ENCODE results near the gene HCK. TPM values are rescaled to one million over a fixed set of nuclear protein-coding genes. Genes with fewer than 3 reads are reported as not detected.

Gene HCK
- total RNA-seq, 1 experiment from 2014 or later = 0.17 TPM

DNA sequence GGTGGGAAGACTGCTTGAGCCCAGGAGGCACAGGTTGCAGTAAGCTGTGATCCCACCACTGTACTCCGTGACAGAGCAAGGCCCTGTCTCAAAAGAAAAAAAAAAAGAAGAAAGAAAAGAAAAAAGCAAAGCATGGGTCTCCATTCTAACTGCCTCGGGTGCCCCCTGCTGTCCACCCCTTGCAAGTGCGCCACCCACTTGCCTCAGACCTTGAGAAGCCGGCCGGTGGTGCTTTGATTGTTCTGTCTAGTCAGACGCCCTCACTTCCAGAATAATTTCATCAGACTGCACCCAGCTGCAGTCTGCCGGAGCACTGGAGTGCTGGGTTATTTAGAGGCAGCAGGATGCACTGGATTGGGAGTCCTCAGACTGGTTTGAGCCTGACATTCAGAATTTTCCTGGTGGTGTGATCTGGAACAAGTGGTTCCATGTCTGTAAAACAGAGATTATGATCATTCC is 39.9 kb downstream of the HCK start:
- intact Hi-C loops (cut with micrococcal nuclease) = loop anchor here (1.0 kb wide), 2 partner anchors 240 to 269 kb away; no protein-coding TSS in a partner anchor
- ChIA-PET CTCF (interaction anchor here (0.8 to 3.0 kb wide), 4 partner anchors 31 to 270 kb away, joined by 3 to 17 read pairs (median 3); no protein-coding TSS in a partner anchor), RAD21 (ENCODE audit: low non-redundant PET in 1 of 2, low total read pairs in 2 of 2, uncharacterized antibody in 2 of 2, unreplicated experiment in 2 of 2) (no interaction called here), POLR2A (no interaction called here)
- H3K9me2 ChIP-seq (ENCODE audit: insufficient read depth) = no peaks in the 10 kb centered on the region
- no peak overlapping the region for H3K27ac ChIP-seq (ENCODE audit: low read depth, low read length)
- no peak overlapping the region for H2AFZ ChIP-seq (ENCODE audit: low read depth, low read length, poor library complexity, severe bottlenecking)
- H3K27me3 ChIP-seq (ENCODE audit: insufficient read depth, low read length) = no peaks in the 10 kb centered on the region; the same call in 1 of the 2 replicates
- ATAC-seq (peak; percentile 93), DNase-seq (ENCODE audit: low read depth, low spot score) (peak; percentile 62)
- H4K20me1 ChIP-seq (ENCODE audit: insufficient read depth) = no peaks in the 10 kb centered on the region
- no peak overlapping the region for H3K9ac ChIP-seq (ENCODE audit: low read length)
- BruUV-seq (replicated peaks) = no TSS peak
- peak overlapping the region; percentile 40; the same call in 1 of the 2 replicates for H3K4me2 ChIP-seq (ENCODE audit: low read length)
- no peaks in the 10 kb centered on the region for H3K9me3 ChIP-seq (ENCODE audit: control insufficient read depth in 1 of 2, insufficient read depth in 1 of 2, low read depth in 1 of 2, low read length in 2 of 2)
- H3K79me2 ChIP-seq (ENCODE audit: insufficient read depth, low read length) = no peaks in the 10 kb centered on the region
- no peak overlapping the region for H3K4me3 ChIP-seq (replicated peaks in 1 of 2; ENCODE audit: low read depth in 1 of 2, low read length in 2 of 2)
- peaks cover 0 to 2% of the 10 kb centered on the region in 2 experiments; a peak in 1 of 4 replicates for H3K4me1 ChIP-seq (ENCODE audit: control insufficient read depth in 1 of 2, insufficient read depth in 2 of 2, low read length in 2 of 2)
- TF ChIP-seq, protein P1, sequence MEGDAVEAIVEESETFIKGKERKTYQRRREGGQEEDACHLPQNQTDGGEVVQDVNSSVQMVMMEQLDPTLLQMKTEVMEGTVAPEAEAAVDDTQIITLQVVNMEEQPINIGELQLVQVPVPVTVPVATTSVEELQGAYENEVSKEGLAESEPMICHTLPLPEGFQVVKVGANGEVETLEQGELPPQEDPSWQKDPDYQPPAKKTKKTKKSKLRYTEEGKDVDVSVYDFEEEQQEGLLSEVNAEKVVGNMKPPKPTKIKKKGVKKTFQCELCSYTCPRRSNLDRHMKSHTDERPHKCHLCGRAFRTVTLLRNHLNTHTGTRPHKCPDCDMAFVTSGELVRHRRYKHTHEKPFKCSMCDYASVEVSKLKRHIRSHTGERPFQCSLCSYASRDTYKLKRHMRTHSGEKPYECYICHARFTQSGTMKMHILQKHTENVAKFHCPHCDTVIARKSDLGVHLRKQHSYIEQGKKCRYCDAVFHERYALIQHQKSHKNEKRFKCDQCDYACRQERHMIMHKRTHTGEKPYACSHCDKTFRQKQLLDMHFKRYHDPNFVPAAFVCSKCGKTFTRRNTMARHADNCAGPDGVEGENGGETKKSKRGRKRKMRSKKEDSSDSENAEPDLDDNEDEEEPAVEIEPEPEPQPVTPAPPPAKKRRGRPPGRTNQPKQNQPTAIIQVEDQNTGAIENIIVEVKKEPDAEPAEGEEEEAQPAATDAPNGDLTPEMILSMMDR (IDR thresholded peaks at IDR 0.05 in 2 of 3, conservative IDR thresholded peaks at IDR 0.05 in 1 of 3; ENCODE audit: borderline replicate concordance in 1 of 3, insufficient read depth in 1 of 3, low read depth in 2 of 3, low read length in 2 of 3) = peak; percentile 71 to 93 (median 89)
- TF ChIP-seq, protein P2, sequence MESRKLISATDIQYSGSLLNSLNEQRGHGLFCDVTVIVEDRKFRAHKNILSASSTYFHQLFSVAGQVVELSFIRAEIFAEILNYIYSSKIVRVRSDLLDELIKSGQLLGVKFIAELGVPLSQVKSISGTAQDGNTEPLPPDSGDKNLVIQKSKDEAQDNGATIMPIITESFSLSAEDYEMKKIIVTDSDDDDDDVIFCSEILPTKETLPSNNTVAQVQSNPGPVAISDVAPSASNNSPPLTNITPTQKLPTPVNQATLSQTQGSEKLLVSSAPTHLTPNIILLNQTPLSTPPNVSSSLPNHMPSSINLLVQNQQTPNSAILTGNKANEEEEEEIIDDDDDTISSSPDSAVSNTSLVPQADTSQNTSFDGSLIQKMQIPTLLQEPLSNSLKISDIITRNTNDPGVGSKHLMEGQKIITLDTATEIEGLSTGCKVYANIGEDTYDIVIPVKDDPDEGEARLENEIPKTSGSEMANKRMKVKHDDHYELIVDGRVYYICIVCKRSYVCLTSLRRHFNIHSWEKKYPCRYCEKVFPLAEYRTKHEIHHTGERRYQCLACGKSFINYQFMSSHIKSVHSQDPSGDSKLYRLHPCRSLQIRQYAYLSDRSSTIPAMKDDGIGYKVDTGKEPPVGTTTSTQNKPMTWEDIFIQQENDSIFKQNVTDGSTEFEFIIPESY (IDR thresholded peaks at IDR 0.05; ENCODE audit: extremely low read depth, insufficient replicate concordance, low read length) = no peak
- TF ChIP-seq POLR2AphosphoS5 (IDR thresholded peaks at IDR 0.05; ENCODE audit: low read depth, low read length) (no peak), CBX3 (IDR thresholded peaks at IDR 0.05; ENCODE audit: low read depth) (no peak), JUND (IDR thresholded peaks at IDR 0.05) (no peak), POLR2A (IDR thresholded peaks at IDR 0.05; ENCODE audit: borderline replicate concordance, extremely low read depth, insufficient read depth, insufficient read length) (no peak), FOSL1 (IDR thresholded peaks at IDR 0.05; ENCODE audit: low read depth) (no peak), RAD21 (IDR thresholded peaks at IDR 0.05; ENCODE audit: low read depth) (peak; percentile 70), ELF1 (IDR thresholded peaks at IDR 0.05; ENCODE audit: borderline replicate concordance, low read depth) (no peak), TCF7L2 (IDR thresholded peaks at IDR 0.05; ENCODE audit: borderline replicate concordance, extremely low read depth, insufficient read depth, insufficient read length) (peak; percentile 67), ZNF274 (IDR thresholded peaks at IDR 0.05; ENCODE audit: low read depth, low read length) (no peak), EZH2phosphoT487 (IDR thresholded peaks at IDR 0.05; ENCODE audit: borderline replicate concordance) (no peak)
- TF ChIP-seq, protein P3, sequence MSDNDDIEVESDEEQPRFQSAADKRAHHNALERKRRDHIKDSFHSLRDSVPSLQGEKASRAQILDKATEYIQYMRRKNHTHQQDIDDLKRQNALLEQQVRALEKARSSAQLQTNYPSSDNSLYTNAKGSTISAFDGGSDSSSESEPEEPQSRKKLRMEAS (IDR thresholded peaks at IDR 0.05) = no peak
- TF ChIP-seq, protein P4, sequence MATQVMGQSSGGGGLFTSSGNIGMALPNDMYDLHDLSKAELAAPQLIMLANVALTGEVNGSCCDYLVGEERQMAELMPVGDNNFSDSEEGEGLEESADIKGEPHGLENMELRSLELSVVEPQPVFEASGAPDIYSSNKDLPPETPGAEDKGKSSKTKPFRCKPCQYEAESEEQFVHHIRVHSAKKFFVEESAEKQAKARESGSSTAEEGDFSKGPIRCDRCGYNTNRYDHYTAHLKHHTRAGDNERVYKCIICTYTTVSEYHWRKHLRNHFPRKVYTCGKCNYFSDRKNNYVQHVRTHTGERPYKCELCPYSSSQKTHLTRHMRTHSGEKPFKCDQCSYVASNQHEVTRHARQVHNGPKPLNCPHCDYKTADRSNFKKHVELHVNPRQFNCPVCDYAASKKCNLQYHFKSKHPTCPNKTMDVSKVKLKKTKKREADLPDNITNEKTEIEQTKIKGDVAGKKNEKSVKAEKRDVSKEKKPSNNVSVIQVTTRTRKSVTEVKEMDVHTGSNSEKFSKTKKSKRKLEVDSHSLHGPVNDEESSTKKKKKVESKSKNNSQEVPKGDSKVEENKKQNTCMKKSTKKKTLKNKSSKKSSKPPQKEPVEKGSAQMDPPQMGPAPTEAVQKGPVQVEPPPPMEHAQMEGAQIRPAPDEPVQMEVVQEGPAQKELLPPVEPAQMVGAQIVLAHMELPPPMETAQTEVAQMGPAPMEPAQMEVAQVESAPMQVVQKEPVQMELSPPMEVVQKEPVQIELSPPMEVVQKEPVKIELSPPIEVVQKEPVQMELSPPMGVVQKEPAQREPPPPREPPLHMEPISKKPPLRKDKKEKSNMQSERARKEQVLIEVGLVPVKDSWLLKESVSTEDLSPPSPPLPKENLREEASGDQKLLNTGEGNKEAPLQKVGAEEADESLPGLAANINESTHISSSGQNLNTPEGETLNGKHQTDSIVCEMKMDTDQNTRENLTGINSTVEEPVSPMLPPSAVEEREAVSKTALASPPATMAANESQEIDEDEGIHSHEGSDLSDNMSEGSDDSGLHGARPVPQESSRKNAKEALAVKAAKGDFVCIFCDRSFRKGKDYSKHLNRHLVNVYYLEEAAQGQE (IDR thresholded peaks at IDR 0.05; ENCODE audit: low read depth) = no peak
- TF ChIP-seq, protein P5, sequence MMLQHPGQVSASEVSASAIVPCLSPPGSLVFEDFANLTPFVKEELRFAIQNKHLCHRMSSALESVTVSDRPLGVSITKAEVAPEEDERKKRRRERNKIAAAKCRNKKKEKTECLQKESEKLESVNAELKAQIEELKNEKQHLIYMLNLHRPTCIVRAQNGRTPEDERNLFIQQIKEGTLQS (IDR thresholded peaks at IDR 0.05) = no peak
- H3K36me3 ChIP-seq (ENCODE audit: control insufficient read depth in 1 of 2, insufficient read depth in 2 of 2, low read length in 2 of 2) = no peaks in the 10 kb centered on the region
